HG03045 (cell line): ENCODE measurements around the gene TBC1D2.
A peak's percentile ranks its signal among the peaks of the same experiment; 100 is the strongest.

ENCODE experiments used
- ATAC-seq: cut with Tn5 transposase; IDR thresholded peaks from one replicate; pipeline ENCODE4 v1.9.1; 2021; ENCODE audit warnings: mild to moderate bottlenecking, moderate library complexity; ENCODE audit not compliant: unreplicated experiment

The TBC1D2 gene

DNA sequence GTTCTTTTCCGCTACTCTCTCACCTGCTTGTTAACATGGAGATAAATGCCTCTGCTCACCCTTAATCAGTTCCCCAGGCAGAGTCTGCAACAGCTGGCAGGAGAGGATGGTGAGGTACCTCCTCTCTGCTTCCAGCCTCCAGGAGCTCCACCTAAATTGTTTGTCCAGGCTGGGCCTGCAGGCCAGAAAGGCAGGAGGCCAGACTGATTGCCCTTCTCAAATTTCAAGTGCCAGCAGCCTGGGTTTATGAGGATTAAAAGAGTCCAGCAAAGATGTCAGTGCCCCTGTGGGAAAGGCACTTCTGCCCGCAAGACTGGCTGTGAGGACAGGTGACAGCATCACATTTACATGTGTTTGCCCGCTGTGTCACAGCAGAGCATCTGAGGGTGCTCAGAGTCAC lies 82.8 kb downstream of the TBC1D2 start:
- ATAC-seq = no peak

DNA sequence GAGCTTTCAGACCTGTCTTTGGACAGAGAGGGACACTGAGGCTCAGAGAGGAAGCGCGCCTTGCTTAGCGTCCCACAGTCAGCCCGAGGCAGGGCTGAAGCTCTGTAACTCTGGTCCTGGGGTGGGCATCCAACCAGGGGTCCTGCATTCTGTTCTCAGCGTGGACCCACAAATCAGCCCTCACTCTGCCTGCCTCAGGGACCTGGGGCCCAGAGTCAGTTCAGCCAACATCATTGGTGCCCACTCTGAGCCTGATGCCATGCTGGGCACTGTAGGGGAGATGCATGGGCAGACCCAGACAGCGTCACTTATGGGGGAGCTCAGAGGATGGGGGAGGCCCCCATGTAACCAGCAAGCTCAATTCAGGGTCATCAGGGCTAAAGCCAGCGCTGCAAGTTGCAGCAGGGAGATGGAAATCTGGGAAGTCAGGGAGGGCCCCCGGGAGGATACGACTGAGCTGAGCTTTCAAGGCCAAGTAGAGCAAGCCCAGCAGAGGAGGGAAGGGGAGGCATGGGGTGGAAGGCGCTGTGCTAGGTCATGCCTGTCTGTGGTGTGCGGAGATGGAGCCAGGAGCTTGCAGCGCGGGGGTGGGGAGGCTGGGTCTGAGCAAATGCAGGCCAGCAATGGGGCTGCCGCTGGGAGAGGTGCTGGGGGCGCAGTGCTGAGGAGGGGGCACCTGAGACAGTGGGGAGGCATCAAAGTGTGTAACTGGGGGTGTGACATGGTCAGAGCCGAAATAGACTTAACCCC lies 84.1 kb downstream of the TBC1D2 start:
- ATAC-seq = no peak

GRCh38 chr9:98168941-98169488 lies 86.4 kb downstream of the TBC1D2 start:
- ATAC-seq = peak; percentile 80

DNA sequence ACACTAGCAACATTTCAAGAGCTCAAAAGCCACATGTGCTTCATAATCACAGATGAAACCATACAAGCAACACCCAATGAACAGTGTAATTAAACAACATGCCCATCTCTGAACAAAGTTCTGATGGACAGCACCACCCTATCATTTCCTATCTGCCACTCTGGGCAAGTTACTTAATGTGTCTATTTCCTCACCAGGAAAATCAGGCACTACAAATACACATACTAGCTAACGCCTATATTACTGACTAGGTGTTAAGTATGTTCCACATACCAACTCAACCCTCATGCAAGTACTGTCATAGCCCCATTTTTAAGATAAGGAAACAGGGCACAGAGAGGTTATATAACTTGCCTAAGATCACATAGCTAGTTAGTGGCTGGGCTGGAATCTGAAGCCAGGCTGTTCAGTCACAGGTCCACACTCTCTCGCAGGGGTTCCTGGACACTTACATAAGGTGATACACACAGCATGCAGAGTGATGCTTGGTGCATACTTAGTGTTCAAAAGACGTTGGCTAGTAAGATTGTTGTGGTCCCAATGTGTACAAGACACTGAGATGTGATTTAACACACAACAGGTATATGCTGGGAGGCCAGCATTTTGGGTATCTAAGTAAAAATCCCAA lies 87.2 kb downstream of the TBC1D2 start:
- no peak for ATAC-seq

DNA sequence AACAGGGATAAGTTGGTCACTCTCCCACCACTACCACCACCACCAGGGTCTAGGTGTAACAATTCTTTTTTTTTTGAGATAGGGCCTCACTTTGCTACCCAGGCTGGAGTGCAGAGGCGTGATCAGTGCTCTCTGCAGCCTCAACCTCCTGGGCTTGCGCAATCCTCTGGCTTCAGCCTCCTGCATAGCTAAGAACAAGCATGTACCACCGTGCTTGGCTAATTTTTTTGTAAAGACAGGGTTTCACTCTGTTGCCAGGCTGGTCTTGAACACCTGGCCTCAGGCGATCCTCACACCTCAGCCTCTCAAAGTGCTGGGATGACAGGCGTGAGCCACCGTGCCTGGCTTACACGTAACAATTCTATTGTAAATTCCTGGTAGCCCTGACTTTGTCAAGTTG lies 90.5 kb downstream of the TBC1D2 start:
- ATAC-seq = no peak

- no peak for ATAC-seq
Observed at GRCh38 chr9:98162613-98163012, 92.8 kb downstream of the TBC1D2 start.

GRCh38 chr9:98161851-98162250 lies 93.6 kb downstream of the TBC1D2 start:
- no peak for ATAC-seq

DNA sequence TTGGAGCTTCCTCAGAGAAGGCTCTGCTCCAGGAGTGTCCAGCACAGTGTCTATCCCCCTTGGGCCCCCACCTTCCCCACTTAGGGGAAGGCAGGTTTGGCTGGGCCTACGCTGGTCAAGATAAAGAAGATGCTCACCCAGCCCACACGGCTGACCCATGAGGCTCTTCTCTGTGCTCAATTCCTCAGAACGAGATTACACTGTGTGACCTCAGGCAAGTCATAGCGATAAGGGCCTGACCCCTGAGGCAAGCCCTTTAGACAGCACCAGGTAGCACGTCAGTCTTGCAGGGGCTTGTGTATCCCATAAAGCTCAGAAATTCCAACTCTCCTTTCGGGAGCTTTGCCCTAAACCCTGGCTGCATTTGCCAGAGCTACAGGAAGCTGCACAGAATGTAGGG lies 95.7 kb downstream of the TBC1D2 start:
- no peak for ATAC-seq

DNA sequence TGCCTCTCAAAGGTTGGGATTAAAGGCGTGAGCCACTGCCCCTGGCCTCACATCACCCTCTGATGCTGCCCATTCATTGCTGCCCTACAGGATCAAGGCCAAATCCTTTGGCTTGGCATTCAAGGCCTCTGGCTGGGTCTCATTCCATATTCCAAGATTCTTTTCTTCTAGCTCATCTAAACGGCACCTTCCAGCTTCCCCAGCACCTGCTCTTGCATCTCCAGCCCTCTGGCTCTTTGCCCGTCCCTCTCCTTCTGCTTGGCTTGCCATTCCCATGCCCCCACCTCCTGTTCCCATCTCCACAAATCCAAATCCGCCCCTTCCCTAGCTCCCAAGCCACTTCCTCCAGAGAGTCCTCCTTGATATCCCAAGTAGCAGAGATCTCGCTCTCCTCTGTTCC lies 96.1 kb downstream of the TBC1D2 start:
- no peak for ATAC-seq

DNA sequence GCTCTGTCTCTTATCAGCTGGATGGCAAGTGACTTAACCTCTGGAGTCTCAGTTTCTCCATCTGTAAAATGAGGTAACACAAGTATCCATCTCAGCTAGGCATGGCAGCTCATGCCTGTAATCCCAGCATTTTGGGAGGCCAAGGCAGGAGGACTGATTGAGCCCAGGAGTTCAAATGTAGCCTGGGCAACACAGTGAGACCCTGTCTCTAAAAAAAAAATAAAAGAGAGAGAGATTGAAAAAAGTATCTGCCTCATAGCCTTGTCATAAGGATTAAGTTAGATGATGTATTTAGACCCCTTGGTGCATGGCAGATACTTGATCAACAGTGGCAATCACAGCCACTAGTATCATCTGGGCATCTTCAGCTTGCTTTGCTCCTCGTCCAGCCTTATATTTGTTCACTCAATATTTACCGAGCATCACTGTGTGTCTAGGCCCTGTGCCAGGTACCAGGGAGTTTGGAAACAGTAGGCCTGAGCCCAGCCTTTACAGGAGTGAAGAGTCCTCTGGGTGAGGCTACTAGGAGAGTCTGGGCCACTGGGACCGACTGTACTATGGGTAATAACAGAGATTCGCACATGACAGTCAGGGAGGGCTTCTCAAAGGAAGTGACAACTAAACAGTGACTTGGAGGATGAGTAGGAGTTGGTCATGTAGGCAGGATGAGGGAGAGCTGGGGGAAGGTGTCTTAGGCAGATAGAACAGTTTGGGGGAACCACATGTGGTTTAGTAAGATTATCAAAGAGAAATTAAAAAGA lies 97.2 kb downstream of the TBC1D2 start:
- ATAC-seq = no peak

- ATAC-seq = no peak
Observed at GRCh38 chr9:98157372-98157771, 98.1 kb downstream of the TBC1D2 start.

GRCh38 chr9:98154678-98155077 lies 100.8 kb downstream of the TBC1D2 start:
- ATAC-seq = no peak

GRCh38 chr9:98152526-98152925 lies 102.9 kb downstream of the TBC1D2 start:
- ATAC-seq = no peak

DNA sequence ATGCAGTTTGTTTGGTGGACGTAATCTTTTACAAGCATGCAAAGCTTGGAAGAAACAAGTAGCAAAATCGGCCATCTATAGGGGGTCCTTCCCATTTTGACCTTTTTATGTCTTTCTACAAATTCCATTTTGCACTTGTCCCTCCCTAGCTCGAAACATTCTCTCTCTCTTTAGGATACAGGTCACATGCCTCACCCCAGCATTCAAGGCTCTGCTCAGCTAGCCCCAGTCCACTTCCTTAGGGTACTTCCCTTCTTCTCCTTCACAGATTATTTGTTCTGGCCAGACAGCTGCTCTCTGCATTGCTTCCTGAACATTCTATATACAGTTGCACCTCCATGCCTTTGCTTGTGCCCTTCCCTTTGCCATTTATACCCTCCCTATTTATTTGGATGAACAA lies 104.7 kb downstream of the TBC1D2 start:
- no peak for ATAC-seq

DNA sequence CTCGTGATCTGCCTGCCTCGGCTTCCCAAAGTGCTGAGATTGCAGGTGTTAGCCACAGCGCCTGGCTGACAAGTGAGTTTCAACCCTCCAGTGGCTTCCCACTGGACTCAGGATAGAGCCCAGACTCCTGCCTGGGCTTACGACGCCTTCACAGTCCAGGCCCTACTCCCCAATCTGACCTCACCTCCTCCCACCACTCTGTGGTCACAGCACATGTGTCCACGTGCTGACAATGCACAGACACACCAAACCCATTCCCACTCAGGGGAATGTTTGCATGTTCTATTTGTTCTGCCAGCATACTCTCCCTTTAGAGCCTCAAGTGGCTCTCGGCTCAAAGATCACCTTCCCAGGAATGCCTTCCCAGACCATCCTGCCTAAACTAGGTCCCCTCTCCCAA lies 105.3 kb downstream of the TBC1D2 start:
- no peak for ATAC-seq

DNA sequence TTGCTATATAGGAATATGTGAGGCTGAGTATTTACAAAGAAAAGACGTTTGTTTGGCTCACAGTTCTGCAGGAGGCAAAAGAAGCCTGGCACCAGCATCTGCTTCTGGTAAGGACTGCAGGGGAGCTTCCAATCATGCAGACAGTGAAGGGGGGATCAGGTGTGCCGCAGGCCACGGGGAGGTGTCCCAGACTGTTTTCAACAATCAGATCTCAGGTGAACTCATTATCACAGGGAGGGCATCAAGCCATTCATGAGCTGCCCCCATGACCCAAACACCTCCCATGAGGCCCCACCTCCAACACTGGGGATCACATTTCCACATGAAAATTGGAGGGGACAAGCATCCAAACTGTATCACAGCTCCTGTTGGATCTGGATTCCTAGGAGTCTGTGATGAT lies 106.0 kb downstream of the TBC1D2 start:
- ATAC-seq = no peak
